Psoas muscle (tissue), 8 donors: ENCODE measurements around the gene TMEM14B. TPM values are rescaled to one million over a fixed set of nuclear protein-coding genes. Genes with fewer than 3 reads are reported as not detected.
A peak's percentile ranks its signal among the peaks of the same experiment; 100 is the strongest.
"Not testable (repeated sequence)": the region's sequence is repeated elsewhere in the genome, so short reads cannot be mapped to it uniquely, and the experiment has no call there.

ENCODE experiments used
- ATAC-seq, 4 donors: fragments of 200-7000 bp; cut with Tn5 transposase; one replicate each; pipeline ENCODE4 v1.9.1; 2020; ENCODE audit warnings: moderate library complexity in 3 of 4, mild to moderate bottlenecking in 2 of 4
- DNase-seq, 2 donors: peaks; one replicate each; pipeline ENCODE4 v3.0.0-alpha.2; 2020
- H3K27ac ChIP-seq: fragments of 200-600 bp; one replicate; pipeline ENCODE4 v1.8.0; 2022
- H3K27me3 ChIP-seq, 3 donors: fragments of 200-600 bp in 1 of 3; one replicate each; pipeline versions ENCODE4 v1.6.1 to v1.8.0; 2013 to 2022; ENCODE audit warnings: low read length in 2 of 3, mild to moderate bottlenecking in 2 of 3, moderate library complexity in 1 of 3; ENCODE audit not compliant: insufficient read depth in 3 of 3
- H3K36me3 ChIP-seq, 2 donors: fragments of 200-600 bp in 1 of 2; one replicate each; pipeline versions ENCODE4 v1.6.1 to v1.8.0; 2013 to 2022; ENCODE audit warnings: low read depth in 1 of 2, mild to moderate bottlenecking in 1 of 2, moderate library complexity in 1 of 2; ENCODE audit not compliant: insufficient read depth in 1 of 2
- H3K4me1 ChIP-seq: fragments of 200-600 bp; one replicate; pipeline ENCODE4 v1.8.0; 2022
- H3K4me3 ChIP-seq: fragments of 200-600 bp; one replicate; pipeline ENCODE4 v1.8.0; 2022; ENCODE audit warnings: mild to moderate bottlenecking
- H3K9me3 ChIP-seq: fragments of 200-600 bp; one replicate; pipeline ENCODE4 v1.8.0; 2022
- CTCF ChIP-seq: fragments of 200-600 bp; IDR thresholded peaks from one replicate; pipeline ENCODE4 v1.8.0; 2022; ENCODE audit warnings: antibody characterized with exemption
- WGBS, 3 donors: extraction: QIAGEN DNeasy Blood & Tissue Kit; methylation state at CpG; one replicate each; pipeline versions ENCODE4 v1.1.6 to v1.1.7; 2013; 5-methylcytosine and 5-hydroxymethylcytosine counted together
- intact Hi-C, 2 donors: fragments of 100-400 bp; cut with DNase I; formaldehyde crosslinking; loops; one replicate each; pipeline versions ENCODE4 v1.11.0 to v1.14.2; 2022
- polyA plus RNA-seq, 3 donors: library from polyadenylated mRNA; stranded (reverse); fragments of 200-250 nt; gene quantifications; one replicate each; pipeline ENCODE4 v1.2.3, GENCODE V29; 2013
- total RNA-seq, 4 donors: library from RNA; stranded (reverse); fragmentation: NEBNext Ultra II Directional in 2 of 4; extraction: Animal tissue kit (Norgen Biotek cat#: 25700) in 2 of 4; gene quantifications; one replicate each; pipeline versions ENCODE4 v1.2.1 to v1.2.4, GENCODE V29; 2021 to 2023
- donor health status: healthy with polysubstance abuse.
- donor health status: DM: no; HTN: no; CAD: no; lungs with moderate emphysema.
- donor health status: Bipolar disorder and iron deficiency.
- donor health status: healthy.
- donor health status: DM: yes; HTN: yes; CAD: no.
- donor health status: DM: no; HTN: no; CAD: no.
- donor health status: DM: no; HTN: no; CAD: no.
- donor health status: DM: yes; HTN: yes; CAD: no.

Gene TMEM14B
- total and polyA plus RNA-seq, 7 donors = 66.1 to 118 (median 82.3) TPM

DNA sequence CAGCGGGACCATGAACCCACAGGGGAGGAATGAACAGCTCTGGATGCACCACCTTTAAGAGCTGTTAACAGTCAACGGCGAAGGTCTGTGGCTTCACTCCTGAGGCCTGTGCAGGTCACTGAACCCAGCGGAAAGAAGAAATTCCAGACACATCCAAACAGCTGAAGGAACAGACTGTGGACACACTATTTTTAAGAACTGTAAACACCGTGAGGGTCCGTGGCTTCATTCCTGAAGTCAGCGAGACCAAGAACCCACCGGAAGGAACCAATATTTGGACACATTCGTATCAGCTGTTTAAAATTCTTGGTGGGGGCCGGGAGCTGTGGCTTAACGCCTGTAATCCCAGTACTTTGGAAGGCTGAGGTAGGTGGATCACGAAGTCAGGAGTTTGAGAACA is 5.4 kb upstream of the TMEM14B start:
- 88 to 91% (median 88%) methylated on average over 12 of the region's 12 CpGs for WGBS, 3 donors
- intact Hi-C loops = no loop called here
- TF ChIP-seq CTCF = no peak
- Histone ChIP-seq H3K27me3 (no peaks in the 10 kb centered on the region), H3K4me1 (peaks cover 4% of the 10 kb centered on the region), H3K36me3 (peaks cover 0 to 7% of the 10 kb centered on the region in 2 donors), H3K9me3 (no peaks in the 10 kb centered on the region), H3K4me3 (no peak overlapping the region), H3K27ac (no peak overlapping the region)
- DNase-seq (no peak), ATAC-seq (no peak)

GRCh38 chr6:10743515-10743914 is 4.1 kb upstream of the TMEM14B start:
- ATAC-seq = no peak
- no peak for DNase-seq

DNA sequence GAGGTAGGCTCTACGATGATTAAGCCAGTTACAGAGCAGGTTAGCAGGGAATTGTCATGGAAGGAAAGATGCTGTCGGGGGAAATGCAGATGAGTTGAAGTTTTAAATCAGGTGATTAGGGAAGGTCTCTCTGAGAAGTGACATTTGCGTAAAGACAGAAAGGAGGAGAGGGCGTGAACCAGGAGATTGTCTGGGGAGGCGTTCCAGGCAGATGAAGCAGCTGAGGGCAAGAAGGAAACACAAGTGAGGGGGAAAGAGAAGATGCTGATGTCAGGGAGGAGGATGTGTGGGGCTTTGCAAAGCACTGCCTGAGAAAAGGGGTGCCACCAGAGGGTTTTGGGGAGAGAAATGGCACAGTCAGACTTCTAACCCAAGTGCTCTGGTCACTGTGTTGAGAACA is 2.5 kb upstream of the TMEM14B start:
- Histone ChIP-seq H3K27me3 (no peaks in the 10 kb centered on the region), H3K4me1 (peaks cover 22% of the 10 kb centered on the region), H3K36me3 (peaks cover 3 to 20% of the 10 kb centered on the region in 2 donors), H3K27ac (no peak overlapping the region), H3K4me3 (no peak overlapping the region), H3K9me3 (no peaks in the 10 kb centered on the region)
- ATAC-seq (no peak), DNase-seq (no peak)
- intact Hi-C loops = no loop called here
- TF ChIP-seq CTCF = no peak
- 81 to 87% (median 84%) methylated on average over 5 of the region's 5 CpGs for WGBS, 3 donors

More at GRCh38 chr6:10743515-10743914, 4.1 kb upstream of the TMEM14B start:
- Histone ChIP-seq H3K27me3 (no peaks in the 10 kb centered on the region), H3K9me3 (no peaks in the 10 kb centered on the region), H3K27ac (no peak overlapping the region), H3K4me3 (no peak overlapping the region), H3K36me3 (peaks cover 0 to 7% of the 10 kb centered on the region in 2 donors), H3K4me1 (peaks cover 7% of the 10 kb centered on the region)
- intact Hi-C loops = no loop called here
- WGBS, 3 donors = 73 to 85% (median 82%) methylated on average over 6 of the region's 6 CpGs
- no peak for TF ChIP-seq CTCF

GRCh38 chr6:10746915-10747250 is 722 bp upstream of the TMEM14B start:
- TF ChIP-seq CTCF = no peak
- intact Hi-C loops = loop anchor here (1.0 to 2.0 kb wide), 2 partner anchors 24 kb away; partner anchors contain the start of gene TMEM14C (in 2 of the 2)
- H3K27ac ChIP-seq = peak overlapping the region; percentile 83
- no peak for ATAC-seq
- peaks cover 22% of the 10 kb centered on the region for H3K4me1 ChIP-seq
- H3K4me3 ChIP-seq = peak overlapping the region; percentile 74
- 28 to 44% (median 32%) methylated on average over 9 of the region's 9 CpGs for WGBS, 3 donors
- H3K27me3 ChIP-seq = no peaks in the 10 kb centered on the region
- no peaks in the 10 kb centered on the region for H3K9me3 ChIP-seq
- H3K36me3 ChIP-seq = peaks cover 3 to 36% of the 10 kb centered on the region in 2 donors
- no peak for DNase-seq

GRCh38 chr6:10749734-10750133 is 2.1 kb downstream of the TMEM14B start:
- H3K27ac ChIP-seq = no peak overlapping the region
- H3K36me3 ChIP-seq = peaks cover 3 to 54% of the 10 kb centered on the region in 2 donors
- ATAC-seq = no peak
- H3K9me3 ChIP-seq = no peaks in the 10 kb centered on the region
- peaks cover 22% of the 10 kb centered on the region for H3K4me1 ChIP-seq
- H3K4me3 ChIP-seq = no peak overlapping the region
- no peaks in the 10 kb centered on the region for H3K27me3 ChIP-seq
- 34 to 55% (median 38%) methylated on average over 2 of the region's 2 CpGs for WGBS, 3 donors
- intact Hi-C loops = no loop called here
- DNase-seq = no peak
- TF ChIP-seq CTCF = no peak

GRCh38 chr6:10750568-10750967 is 3.0 kb downstream of the TMEM14B start:
- Histone ChIP-seq H3K36me3 (peaks cover 3 to 63% of the 10 kb centered on the region in 2 donors), H3K4me1 (peaks cover 22% of the 10 kb centered on the region)
- WGBS, 3 donors = 84 to 88% (median 88%) methylated on average over 6 of the region's 6 CpGs
- intact Hi-C loops, ATAC-seq, H3K9me3 ChIP-seq, DNase-seq, H3K27me3 ChIP-seq, H3K27ac ChIP-seq, H3K4me3 ChIP-seq: not testable (repeated sequence)

DNA sequence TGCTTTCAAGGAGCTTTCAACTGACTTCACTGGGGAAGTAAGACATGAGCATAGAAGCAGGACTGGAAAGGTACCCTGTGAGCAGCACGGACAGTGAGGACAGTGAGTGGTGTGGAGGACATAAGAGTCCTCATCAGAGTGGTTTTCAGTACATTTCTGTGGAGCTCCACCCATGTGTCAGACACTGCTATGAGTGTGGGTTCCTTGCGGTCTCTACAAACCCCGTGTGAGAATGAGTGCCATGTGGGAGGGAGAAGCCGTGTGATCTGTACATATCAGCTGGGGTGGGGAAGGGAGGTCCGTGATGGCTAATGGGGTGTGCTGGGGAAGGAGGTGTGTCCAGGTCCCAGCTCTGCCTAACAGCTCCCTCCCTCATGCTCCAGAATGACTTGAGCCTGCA is 4.2 kb downstream of the TMEM14B start:
- intact Hi-C loops, H3K4me3 ChIP-seq, H3K9me3 ChIP-seq, ATAC-seq, H3K27ac ChIP-seq, DNase-seq, H3K27me3 ChIP-seq: not testable (repeated sequence)
- Histone ChIP-seq H3K36me3 (peaks cover 7 to 75% of the 10 kb centered on the region in 2 donors), H3K4me1 (peaks cover 19% of the 10 kb centered on the region)
- 82 to 87% (median 86%) methylated on average over 4 to 5 of the region's 5 CpGs for WGBS, 3 donors
